ENCODE results near the gene NUPR1. TPM values are rescaled to one million over a fixed set of nuclear protein-coding genes. Genes with fewer than 3 reads are reported as not detected.

The NUPR1 gene
- total and polyA plus RNA-seq, 2 of the 13 experiments (the other 11 are each of a cell fraction or from before 2014, with no cell fraction given): 18.0 to 25.6 TPM

DNA sequence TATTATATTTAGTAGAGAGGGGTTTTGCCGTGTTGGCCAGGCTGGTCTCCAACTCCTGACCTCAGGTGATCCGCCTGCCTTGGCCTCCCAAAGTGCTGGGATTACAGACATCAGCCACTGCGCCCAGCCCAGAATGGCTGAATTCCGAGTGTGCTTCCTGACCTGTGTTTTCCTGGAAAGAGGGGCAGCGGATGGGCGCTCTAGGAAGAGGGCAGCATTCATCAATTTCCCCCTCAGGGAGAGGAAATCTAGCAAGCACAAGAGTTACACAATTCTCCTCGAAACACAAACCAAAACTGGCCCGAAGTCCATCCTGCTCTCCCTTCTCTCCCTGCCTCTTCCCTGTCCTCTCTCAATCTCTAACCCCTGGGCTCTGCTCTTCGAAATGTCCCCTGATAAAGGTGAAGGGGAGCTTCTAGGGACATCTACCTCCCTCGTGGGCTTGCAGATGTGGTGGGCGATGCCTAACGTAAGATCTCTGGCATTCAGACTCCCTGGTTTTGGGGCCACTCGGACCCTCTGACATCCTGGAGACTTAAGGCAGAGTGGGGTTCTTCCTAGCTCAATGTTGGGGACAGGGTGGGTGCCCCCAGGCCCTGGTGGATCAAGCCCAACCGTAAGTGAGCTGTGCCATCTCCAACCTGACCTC, 33.2 kb downstream of the NUPR1 start (continued):
- TF ChIP-seq ZNF510 (CRISPR knock-in tag; IDR thresholded peaks at IDR 0.05; ENCODE audit: low read depth) (no peak), TMF1 (CRISPR knock-in tag; IDR thresholded peaks at IDR 0.05; ENCODE audit: low read depth) (no peak), PCBP1 (IDR thresholded peaks at IDR 0.05; ENCODE audit: borderline replicate concordance, low read depth, low read length) (no peak), RXRB (CRISPR knock-in tag; IDR thresholded peaks at IDR 0.05; ENCODE audit: borderline replicate concordance) (peak; percentile 94), GATA4 (IDR thresholded peaks at IDR 0.05; ENCODE audit: borderline replicate concordance, low read depth) (no peak), FOXM1 (CRISPR knock-in tag; IDR thresholded peaks at IDR 0.05) (no peak), HIC2 (CRISPR knock-in tag; IDR thresholded peaks at IDR 0.05; ENCODE audit: low read depth) (peak; percentile 39; the same call in 1 of the 2 replicates), SAP130 (CRISPR knock-in tag; IDR thresholded peaks at IDR 0.05; ENCODE audit: low read depth) (peak; percentile 67), CREM (IDR thresholded peaks at IDR 0.05) (peak; percentile 67), CREM (CRISPR knock-in tag; IDR thresholded peaks at IDR 0.05) (no peak), NCOA1 (CRISPR knock-in tag; IDR thresholded peaks at IDR 0.05) (no peak), ZNF414 (CRISPR knock-in tag; IDR thresholded peaks at IDR 0.05) (peak; percentile 78; the same call in 1 of the 2 replicates), ZNF335 (CRISPR knock-in tag; IDR thresholded peaks at IDR 0.05) (no peak), MTA3 (CRISPR knock-in tag; IDR thresholded peaks at IDR 0.05) (no peak), IKZF5 (CRISPR knock-in tag; IDR thresholded peaks at IDR 0.05) (peak; percentile 75; the same call in 1 of the 2 replicates), ATF3 (CRISPR knock-in tag; IDR thresholded peaks at IDR 0.05) (no peak), NCOA5 (CRISPR knock-in tag; IDR thresholded peaks at IDR 0.05) (0 out of 2 replicates have a peak, but pooled peaks have one; percentile 28), DR1 (CRISPR knock-in tag; IDR thresholded peaks at IDR 0.05) (no peak), WIZ (CRISPR knock-in tag; IDR thresholded peaks at IDR 0.05) (peak; percentile 49; the same call in 1 of the 2 replicates), ZNF616 (CRISPR knock-in tag; IDR thresholded peaks at IDR 0.05; ENCODE audit: low read depth) (no peak), JDP2 (CRISPR knock-in tag; IDR thresholded peaks at IDR 0.05; ENCODE audit: borderline replicate concordance) (no peak), GZF1 (CRISPR knock-in tag; IDR thresholded peaks at IDR 0.05) (no peak), MBD4 (IDR thresholded peaks at IDR 0.05; ENCODE audit: borderline replicate concordance, low read length) (no peak)
- TF ChIP-seq, protein P1, sequence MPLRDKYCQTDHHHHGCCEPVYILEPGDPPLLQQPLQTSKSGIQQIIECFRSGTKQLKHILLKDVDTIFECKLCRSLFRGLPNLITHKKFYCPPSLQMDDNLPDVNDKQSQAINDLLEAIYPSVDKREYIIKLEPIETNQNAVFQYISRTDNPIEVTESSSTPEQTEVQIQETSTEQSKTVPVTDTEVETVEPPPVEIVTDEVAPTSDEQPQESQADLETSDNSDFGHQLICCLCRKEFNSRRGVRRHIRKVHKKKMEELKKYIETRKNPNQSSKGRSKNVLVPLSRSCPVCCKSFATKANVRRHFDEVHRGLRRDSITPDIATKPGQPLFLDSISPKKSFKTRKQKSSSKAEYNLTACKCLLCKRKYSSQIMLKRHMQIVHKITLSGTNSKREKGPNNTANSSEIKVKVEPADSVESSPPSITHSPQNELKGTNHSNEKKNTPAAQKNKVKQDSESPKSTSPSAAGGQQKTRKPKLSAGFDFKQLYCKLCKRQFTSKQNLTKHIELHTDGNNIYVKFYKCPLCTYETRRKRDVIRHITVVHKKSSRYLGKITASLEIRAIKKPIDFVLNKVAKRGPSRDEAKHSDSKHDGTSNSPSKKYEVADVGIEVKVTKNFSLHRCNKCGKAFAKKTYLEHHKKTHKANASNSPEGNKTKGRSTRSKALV (CRISPR knock-in tag; IDR thresholded peaks at IDR 0.05): peak; percentile 73; the same call in 1 of the 2 replicates
- TF ChIP-seq, protein P2, sequence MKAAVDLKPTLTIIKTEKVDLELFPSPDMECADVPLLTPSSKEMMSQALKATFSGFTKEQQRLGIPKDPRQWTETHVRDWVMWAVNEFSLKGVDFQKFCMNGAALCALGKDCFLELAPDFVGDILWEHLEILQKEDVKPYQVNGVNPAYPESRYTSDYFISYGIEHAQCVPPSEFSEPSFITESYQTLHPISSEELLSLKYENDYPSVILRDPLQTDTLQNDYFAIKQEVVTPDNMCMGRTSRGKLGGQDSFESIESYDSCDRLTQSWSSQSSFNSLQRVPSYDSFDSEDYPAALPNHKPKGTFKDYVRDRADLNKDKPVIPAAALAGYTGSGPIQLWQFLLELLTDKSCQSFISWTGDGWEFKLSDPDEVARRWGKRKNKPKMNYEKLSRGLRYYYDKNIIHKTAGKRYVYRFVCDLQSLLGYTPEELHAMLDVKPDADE (CRISPR knock-in tag; IDR thresholded peaks at IDR 0.05): no peak
